ENCODE data around the gene TCHH.

TCHH gene

DNA sequence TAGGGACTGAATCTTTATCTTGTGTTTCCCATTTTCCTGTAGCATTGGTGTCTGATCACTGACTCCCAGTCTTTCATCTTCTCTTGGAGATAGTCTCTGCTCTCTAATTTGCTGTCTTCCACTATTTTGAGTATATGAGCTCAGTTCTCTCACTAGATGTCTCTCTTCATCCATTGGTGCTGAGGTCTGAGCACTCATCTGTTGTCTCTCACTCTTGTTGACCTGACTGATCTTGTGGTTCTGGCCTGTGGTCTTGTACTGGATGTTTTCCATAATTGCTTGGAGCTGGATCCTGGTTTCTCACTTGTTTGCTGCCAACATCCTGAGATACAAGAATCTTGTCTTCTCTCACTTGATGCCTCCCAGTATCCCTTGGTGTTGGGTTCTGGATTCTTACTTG is 53.3 kb downstream of the TCHH start:
- H3K4me3 ChIP-seq (ENCODE audit: low read length), result no peak overlapping the region
- no peak for TF ChIP-seq CTCF (conservative IDR thresholded peaks at IDR 0.05; ENCODE audit: low read length)
- no peak for DNase-seq (ENCODE audit: low read depth)

Measured in AG10803 (cell line).